ENCODE results near the gene MIEN1.
"Not testable (repeated sequence)": the region's sequence is repeated elsewhere in the genome, so short reads cannot be mapped to it uniquely, and the experiment has no call there.

The MIEN1 gene, protein sequence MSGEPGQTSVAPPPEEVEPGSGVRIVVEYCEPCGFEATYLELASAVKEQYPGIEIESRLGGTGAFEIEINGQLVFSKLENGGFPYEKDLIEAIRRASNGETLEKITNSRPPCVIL

DNA sequence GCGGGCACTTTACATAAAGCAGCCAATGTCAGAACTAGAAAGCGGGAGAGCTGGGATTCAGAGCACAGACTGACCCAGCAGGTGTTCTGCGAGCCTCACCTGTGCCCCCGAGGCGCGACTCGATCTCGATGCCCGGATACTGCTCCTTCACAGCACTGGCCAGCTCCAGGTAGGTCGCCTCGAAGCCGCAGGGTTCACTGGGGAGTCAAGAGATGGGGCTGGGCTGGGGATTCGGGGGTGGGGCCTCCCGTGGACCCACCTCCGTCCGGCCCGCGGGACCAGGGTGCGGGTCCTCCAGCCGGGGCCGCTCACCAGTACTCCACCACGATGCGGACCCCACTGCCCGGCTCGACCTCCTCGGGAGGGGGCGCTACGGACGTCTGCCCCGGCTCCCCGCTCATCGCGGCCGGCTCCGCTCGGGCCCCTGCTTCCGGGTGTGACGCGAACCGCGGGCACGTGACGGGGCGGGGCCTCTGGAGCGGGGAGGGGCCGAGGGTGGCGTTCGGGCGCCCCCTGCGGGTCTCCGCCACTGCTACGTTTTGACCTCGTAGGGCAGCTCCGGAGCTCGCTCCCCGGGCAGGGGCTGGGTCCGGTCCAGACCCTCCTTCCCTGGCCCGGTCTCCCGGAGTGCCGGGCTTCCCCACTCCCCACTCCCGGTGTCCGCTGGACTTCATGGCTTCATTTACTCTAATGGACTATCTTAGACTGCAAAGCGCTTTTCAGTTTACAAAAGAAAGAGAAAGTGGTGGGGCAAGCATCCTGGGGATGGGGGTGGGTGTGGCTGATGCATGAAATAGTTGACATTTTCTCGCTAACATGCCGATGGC lies at the start of gene MIEN1:
Gene MIEN1, minus strand, starts transcription at position 438 of the 827 bp plus-strand sequence. Its CDS starts 37 bp downstream, at position 401.
- DNase-seq, result peak; percentile 85
- in situ Hi-C loops (cut with HindIII; ENCODE audit: low pct_ligation_motif_present, low pct_unique_long_range_greater_than_20kb, low sequenced_read_pairs), result no loop called here

DNA sequence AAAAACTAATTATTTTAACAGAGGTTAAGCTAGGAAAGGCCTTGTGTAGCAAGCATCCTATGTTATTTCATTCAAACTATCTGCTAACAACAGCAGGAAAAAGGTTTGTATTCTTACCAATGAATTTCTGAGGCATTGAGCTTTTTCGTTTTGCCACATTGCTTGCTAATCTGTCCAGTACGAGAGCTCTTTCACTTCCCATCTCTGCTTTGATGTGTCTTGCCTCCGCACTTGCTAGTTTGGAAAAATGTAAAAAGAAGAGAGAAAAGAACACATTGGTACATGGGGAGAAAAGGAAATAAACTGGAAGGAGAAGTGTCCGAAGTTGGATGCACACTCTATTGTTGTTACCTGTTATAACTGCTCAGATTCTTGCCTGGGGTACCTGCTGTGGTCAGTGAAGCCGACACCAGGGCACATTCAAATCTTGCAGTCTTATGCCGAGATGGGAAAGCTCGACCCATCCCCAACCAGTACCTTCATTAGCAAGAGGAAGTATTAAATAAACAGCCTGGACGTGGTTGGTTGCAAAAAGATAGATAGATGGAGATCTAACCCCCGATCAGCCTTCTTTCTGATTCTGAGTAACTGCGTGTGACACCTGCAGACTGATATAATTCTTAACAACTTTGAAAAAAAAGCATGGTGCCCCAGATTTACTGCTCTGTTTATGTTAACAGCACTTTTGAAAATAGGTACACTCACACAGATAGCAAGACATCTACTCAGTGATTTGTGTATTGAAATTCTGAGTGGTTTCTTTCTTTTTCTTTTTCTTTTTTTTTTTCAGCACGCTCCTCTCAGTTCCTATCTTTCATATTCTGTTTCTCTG lies 47.4 kb upstream of the MIEN1 start:
- in situ Hi-C loops (cut with HindIII; ENCODE audit: low pct_ligation_motif_present, low pct_unique_long_range_greater_than_20kb, low sequenced_read_pairs), result no loop called here
- DNase-seq, result no peak

DNA sequence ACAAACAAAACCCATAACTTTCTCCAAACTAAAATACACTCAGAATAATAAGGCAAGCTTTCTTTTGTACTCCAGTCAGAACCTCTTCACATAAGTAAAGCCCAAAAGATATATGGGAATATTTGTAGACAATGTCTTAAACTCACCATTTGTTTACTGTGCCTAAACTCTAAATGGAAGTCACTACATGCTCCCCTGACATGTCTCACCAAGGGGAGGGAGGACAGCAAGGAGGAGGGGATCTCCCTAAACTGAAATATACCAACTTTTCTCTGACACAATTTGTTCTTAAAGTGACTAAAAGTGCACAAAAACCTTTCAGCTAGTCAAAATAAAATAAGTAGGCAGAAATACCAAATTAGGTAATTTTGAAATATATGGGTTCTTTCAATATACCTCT lies 45.9 kb upstream of the MIEN1 start:
- in situ Hi-C loops (cut with HindIII; ENCODE audit: low pct_ligation_motif_present, low pct_unique_long_range_greater_than_20kb, low sequenced_read_pairs), result no loop called here
- no peak for DNase-seq

DNA sequence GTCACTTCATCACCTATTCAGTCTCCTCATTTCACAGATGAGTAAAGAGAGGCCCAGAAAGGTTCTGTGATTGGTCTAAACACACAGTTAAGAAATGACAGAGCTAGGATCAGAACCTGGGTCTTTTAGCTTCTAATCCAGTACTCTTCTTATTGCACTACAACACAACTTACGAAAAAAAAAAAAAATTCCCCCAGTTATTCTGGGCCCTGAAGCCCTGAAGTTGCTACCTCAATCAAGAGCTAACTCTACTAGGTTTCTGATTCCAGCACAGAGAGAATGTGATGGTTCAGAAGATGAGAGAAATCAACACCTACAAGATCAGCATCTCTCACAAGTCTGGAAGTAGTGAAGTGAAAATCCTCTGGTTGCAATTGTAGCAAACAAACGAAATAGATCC lies 44.7 kb upstream of the MIEN1 start:
- no peak for DNase-seq
- in situ Hi-C loops (cut with HindIII; ENCODE audit: low pct_ligation_motif_present, low pct_unique_long_range_greater_than_20kb, low sequenced_read_pairs), result no loop called here

DNA sequence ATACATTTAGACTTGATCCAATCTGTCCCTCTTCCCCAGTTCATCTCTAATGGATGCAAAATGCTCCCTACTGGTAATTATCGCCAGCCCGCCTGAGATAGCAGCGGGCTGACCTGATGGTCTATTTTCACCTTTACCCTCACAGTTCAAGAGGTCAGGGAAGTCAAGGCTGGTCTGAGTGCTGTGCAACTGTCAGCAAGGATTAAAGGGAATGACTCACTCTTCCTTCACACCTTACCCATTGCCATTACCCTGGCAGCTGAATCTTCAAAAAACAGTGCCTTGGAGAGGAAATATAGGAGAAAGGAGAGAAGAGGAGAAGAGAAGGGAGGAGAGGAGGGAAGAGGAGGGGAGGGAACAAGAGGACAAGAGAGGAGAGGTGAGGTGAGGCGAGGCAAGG lies 43.7 kb upstream of the MIEN1 start:
- DNase-seq, result no peak
- in situ Hi-C loops (cut with HindIII; ENCODE audit: low pct_ligation_motif_present, low pct_unique_long_range_greater_than_20kb, low sequenced_read_pairs), result no loop called here

DNA sequence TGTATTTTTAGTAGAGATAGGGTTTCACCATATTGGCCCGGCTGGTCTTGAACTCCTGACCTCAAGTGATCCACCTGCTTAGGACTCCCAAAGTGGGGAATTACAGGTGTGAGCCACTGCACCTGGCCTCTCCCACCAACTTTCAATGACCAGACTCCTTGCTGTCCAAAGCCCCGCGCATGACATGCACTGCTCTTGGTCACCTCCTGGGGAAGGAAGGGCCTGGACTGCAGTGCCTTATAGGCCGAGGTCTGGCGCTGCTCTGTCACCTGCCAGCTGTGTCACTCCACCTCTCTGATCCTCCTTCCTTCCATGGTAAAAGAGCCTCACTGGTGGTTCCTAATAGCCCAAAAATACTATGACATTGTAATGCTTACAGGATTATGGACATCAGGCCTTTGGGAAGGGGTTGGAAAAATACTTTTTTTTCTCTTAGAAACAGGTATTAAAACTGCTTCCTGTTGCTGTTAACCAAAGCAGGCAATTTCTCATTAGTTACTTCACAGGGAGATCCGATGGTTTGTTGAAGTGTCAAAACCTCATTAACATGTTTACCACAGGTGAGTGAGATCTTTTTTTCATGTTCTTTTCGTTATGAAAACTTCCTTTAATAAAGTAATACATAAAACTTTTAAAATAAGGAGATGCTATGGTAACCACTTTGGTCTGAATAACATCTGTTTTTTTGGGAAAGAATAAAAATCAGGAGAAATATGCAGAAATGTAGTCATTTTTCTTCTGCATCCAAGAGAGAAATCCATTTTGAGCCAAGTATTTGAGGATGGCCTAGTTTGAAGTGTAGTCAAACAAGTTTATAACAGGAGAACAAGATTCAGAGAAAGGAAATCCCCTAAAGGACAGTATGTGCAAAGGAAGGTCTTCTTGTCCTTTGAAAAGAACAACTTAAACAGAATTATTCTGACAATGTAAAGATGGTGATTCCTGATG lies 42.9 kb upstream of the MIEN1 start:
- DNase-seq, result no peak
- in situ Hi-C loops (cut with HindIII; ENCODE audit: low pct_ligation_motif_present, low pct_unique_long_range_greater_than_20kb, low sequenced_read_pairs), result no loop called here

DNA sequence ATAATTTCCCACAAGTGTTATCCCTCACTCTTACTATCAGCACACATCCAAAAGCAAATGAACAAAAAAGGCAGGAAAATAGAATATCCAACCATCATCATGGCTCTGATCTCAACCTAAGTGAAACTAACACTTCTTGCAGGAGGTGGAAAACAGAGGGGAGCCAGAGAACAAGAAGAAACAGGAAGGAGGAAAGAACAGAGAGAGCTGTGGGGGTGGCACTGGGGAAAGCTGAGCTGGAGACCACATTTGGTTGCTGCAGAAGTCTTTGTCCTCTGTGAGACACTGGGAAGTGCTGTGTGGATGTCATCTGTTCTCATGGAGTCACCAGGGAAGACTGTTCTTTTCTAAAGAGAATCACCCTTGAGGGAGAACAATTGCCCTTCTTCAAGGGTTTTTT lies 42.1 kb upstream of the MIEN1 start:
- no peak for DNase-seq
- in situ Hi-C loops (cut with HindIII; ENCODE audit: low pct_ligation_motif_present, low pct_unique_long_range_greater_than_20kb, low sequenced_read_pairs), result no loop called here

DNA sequence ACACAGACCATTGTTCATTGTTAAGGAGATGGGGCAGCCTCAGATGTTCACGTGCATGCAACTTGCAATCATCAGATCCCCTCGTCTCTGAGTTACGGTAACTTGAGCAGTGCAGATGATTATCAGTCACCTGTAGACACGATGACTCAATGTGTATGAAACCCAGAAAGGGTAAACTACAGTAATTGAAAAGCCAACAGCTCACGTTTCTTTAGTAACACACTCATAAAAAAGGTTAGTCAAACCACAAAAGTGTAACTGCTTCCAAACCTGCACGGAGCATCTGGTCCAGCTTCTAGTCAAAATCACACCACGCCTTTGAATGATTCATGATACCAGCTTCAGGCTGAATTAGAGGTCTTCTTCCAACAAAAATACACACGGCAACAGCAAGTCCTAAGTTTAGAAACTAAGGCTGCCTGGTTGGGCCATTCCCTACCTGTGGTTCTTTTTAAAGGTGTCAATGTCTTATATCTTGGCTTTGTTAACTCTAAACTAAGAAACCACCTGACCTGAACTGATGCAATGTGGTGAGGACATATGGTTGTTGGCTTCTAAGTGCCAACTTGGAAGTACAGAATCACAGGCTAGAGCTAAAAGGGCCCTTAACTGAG lies 39.7 kb upstream of the MIEN1 start:
- no peak for DNase-seq
- in situ Hi-C loops (cut with HindIII; ENCODE audit: low pct_ligation_motif_present, low pct_unique_long_range_greater_than_20kb, low sequenced_read_pairs), result no loop called here

DNA sequence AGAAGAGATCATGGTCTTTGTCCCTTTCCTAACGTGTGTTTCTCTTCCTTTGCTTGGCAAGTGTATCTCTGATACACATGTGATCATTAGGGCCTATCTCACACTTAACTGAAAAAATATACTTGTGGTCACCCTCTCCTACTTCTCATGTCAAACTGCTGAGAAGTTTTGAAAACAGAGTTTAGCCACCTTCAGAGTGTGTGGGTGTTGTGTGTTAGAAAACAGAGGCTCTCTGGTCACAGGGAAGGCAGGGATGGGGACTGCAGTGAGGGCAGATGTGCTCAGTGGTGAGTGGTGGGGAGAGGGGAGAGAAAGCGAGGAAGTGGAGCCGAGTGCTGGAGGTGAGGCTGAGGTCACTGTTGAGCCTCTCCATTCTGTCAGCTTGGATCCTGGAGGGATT lies 36.8 kb upstream of the MIEN1 start:
- in situ Hi-C loops (cut with HindIII; ENCODE audit: low pct_ligation_motif_present, low pct_unique_long_range_greater_than_20kb, low sequenced_read_pairs), result no loop called here
- no peak for DNase-seq

DNA sequence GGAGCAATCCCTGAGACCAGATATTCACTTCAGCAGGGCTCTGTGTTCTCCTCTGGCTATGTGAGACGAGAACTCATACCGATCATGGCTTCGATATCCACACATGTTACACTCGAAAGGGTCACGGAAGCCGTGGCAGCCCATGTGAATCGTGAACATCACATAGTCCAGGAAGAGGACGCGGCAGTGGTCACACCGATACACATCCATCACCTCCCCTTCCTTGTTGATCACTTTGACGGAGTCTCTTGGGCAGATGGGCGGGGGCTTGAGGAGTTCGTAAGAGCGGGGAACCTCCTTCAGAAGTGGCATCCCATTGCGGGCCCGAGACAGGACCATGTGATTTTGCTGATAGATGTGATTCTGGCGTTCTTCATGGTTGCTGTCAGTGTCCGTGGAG lies 35.4 kb upstream of the MIEN1 start:
- DNase-seq, result no peak
- in situ Hi-C loops (cut with HindIII; ENCODE audit: low pct_ligation_motif_present, low pct_unique_long_range_greater_than_20kb, low sequenced_read_pairs), result no loop called here

DNA sequence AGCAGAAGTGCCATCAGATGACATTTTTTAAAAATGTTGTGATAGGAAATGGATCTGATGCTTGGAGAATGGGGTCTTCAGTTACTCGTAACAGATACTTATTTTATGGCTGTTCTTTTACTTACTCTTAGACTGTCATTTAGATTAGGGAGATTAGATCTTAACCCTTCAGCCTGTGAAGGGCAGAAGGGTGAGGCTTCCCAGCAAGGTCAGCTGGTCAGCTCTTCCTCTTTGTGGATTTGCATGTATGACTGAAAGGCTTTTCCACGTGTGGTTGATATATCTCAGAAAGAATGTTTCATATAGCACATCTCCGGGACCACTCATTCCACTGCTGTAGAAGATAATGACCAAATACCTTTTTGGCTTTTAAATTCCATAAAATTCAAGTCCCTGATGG lies 34.8 kb upstream of the MIEN1 start:
- in situ Hi-C loops (cut with HindIII; ENCODE audit: low pct_ligation_motif_present, low pct_unique_long_range_greater_than_20kb, low sequenced_read_pairs), result no loop called here
- DNase-seq, result no peak

DNA sequence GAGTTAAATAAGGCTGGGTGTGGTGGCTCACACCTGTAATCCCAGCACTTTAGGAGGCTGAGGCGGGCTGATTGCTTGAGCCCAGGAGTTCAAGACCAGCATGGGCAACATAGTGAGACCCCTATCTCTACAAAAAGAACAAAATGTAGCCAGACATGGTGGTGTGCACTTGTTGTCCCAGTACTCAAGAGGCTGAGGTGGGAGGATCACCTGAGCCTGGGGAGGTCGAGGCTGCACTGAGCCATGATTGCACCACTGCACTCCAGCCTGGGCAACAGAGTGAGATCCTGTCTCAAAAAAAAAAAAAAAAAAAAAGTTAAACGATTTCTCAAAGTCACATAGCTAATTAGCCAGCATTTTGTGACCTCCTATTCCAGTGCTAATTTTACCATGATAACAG lies 33.8 kb upstream of the MIEN1 start:
- in situ Hi-C loops (cut with HindIII; ENCODE audit: low pct_ligation_motif_present, low pct_unique_long_range_greater_than_20kb, low sequenced_read_pairs); DNase-seq: not testable (repeated sequence)

DNA sequence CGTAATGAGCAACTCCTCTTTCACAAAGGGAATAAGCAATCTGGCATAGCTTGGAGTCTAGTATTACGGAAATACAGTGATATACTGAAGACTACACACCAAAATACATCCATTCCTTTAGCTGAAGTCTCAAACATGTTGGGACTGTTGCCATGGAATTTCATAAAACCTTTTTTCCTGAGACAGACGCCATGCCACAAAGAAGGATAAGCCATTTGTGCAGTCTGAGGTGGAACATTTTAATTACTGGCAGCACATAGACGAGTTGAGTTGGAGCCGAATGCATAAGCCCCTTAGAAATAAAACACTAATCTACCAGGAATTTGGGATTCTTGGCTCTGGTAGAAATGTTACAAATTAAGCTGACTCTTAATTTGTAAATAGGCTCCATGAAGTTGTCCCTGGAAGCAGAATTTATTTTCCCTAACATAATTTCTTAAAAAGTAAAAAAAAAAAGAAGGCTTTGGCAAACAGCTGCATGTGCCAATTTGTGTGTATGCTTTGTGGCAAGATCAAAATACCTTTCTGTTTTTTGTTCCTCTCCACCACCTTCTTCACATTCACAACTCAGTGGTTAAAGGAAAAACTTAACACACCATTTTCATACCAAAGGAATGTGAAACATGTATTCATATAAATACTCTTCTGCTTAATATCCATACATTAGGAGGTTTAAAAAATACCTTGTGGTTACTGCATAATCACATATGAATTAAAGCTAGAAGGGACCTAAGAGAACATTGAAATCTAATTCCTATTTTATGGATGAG lies 32.9 kb upstream of the MIEN1 start:
- DNase-seq, result no peak
- in situ Hi-C loops (cut with HindIII; ENCODE audit: low pct_ligation_motif_present, low pct_unique_long_range_greater_than_20kb, low sequenced_read_pairs), result no loop called here

DNA sequence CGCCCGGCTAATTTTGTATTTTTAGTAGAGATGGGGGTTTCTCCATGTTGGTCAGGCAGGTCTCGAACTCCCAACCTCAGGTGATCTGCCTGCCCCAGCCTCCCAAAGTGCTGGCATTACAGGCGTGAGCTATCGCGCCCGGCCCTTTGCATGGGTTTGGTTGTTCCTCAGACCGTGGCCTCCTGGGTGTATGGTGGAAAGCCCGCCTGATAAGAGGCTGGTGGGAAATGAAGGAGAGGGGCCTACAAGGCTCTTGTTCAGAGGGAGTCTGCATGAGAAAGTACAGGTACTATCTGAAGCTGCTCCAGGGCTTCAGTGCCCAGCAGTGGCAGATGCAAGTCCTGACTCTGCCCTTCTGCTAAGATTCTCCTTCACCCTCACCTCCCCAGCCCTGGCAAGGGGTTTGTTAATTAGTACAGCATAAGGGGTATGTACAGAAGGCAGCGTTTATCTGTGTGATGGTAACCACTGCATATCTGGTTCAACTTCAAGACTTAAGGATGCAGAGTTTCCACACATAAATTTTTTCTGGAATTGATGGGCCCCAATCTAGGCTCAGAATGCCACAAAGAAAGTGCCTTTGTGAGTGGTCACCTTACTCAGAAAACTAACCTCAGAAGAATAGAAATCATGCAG lies 31.6 kb upstream of the MIEN1 start:
- in situ Hi-C loops (cut with HindIII; ENCODE audit: low pct_ligation_motif_present, low pct_unique_long_range_greater_than_20kb, low sequenced_read_pairs), result no loop called here
- no peak for DNase-seq

DNA sequence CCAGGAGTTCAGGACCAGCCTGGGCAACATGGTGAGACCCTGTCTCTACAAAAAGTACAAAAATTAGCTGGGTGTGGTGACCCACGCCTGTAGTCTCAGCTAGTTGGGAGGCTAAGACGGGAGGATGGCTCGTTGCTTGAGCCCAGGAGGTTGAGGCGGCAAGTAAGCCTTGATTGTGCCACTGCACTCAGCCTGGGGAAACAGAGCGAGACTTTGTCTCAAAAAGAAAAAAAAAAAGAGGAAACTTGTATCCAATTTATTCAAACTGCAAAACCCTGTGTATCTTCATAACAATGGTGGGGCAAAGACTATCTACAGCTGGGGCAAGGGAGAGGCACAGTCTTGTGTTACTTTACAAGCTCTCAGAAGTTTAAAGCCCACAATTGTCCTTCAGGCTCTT lies 28.9 kb upstream of the MIEN1 start:
- in situ Hi-C loops (cut with HindIII; ENCODE audit: low pct_ligation_motif_present, low pct_unique_long_range_greater_than_20kb, low sequenced_read_pairs), result no loop called here
- DNase-seq, result no peak

DNA sequence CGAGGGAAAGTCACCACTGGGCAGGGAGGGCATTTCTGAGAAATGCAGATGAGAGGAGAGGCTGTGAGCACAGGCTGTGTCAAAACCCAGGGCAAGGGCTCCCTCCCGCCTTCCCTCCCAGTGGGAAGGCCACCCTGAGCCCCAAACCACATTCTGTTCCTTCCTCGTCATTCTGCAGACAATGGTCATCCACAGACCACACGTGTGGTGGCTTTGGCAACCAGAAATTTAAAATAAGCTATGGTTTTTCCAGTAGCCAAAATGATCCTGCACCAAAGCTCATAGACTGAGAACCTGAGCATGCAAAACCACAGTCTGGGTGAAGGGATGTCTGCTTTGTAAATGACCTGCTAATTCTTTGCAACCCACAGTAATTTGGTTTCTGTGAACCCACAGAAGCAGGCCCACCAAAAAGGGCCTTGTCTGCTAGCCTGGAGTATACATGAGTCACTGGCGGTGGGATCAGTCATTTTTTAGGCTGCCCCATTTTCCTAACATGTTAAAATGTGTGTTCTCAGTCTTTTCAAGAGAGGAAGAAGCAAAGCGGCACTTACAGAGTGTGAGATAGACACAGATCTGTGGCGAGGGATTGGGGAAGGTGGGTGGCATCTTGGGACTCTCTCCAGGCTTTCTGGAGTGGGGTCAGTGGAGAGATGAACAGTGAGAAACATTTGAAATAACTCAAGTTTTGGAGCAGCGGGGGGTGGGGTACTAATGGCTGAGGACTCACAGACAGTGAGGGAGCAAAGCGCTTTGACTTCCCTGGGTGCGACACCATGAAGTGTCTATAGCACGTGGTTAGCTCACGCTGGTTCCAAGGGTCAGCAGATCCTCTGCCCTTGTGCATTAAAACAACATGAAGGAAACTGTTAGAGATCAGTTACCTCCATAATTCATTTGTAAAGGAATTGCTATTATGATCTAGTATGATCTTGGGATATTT lies 27.9 kb upstream of the MIEN1 start:
- in situ Hi-C loops (cut with HindIII; ENCODE audit: low pct_ligation_motif_present, low pct_unique_long_range_greater_than_20kb, low sequenced_read_pairs), result no loop called here
- DNase-seq, result no peak
